Ascending aorta (tissue), 2 donors: Measurements from ENCODE around the gene CEACAM3. TPM values are rescaled to one million over a fixed set of nuclear protein-coding genes. Genes with fewer than 3 reads are reported as not detected.

Source experiments
- DNase-seq, 2 donors: peaks; one replicate each; pipeline ENCODE4 v3.0.0-alpha.2; 2019; ENCODE audit warnings: low spot score in 2 of 2
- H3K27ac ChIP-seq, 2 donors: fragments of 200-600 bp; sonication (generic); one replicate each; pipeline ENCODE4 v1.5.1; 2016 to 2017; ENCODE audit warnings: mild to moderate bottlenecking in 1 of 2
- H3K27me3 ChIP-seq: fragments of 200-600 bp; sonication (generic); one replicate; pipeline ENCODE4 v1.5.1; 2017
- H3K36me3 ChIP-seq, 2 donors: fragments of 200-600 bp; sonication (generic); one replicate each; pipeline ENCODE4 v1.5.1; 2016
- H3K4me1 ChIP-seq, 2 donors: fragments of 200-600 bp; sonication (generic); one replicate each; pipeline ENCODE4 v1.5.1; 2016 to 2017; ENCODE audit warnings: mild to moderate bottlenecking in 1 of 2
- H3K4me3 ChIP-seq, 2 donors: fragments of 200-600 bp; sonication (generic); one replicate each; pipeline ENCODE4 v1.5.1; 2016 to 2017; ENCODE audit warnings: mild to moderate bottlenecking in 1 of 2
- H3K9me3 ChIP-seq, 2 donors: fragments of 200-600 bp; sonication (generic); one replicate each; pipeline ENCODE4 v1.5.1; 2016
- intact Hi-C: fragments of 100-400 bp; cut with DNase I; formaldehyde crosslinking; loops from one replicate; pipeline ENCODE4 v1.15.1; 2023
- total RNA-seq: library from RNA; depleted of rRNA; stranded (reverse); fragments of >200 nt; gene quantifications from one replicate; pipeline ENCODE4 v1.1.0, GENCODE V29; 2016
- TF ChIP-seq, protein P1 (sequence below), 3 experiments: fragments of 200-600 bp in 2 of 3; fragments of 450-650 bp in 1 of 3; sonication (generic) in 2 of 3; IDR thresholded peaks; one replicate each; pipeline ENCODE4 v1.5.1; 2016 to 2019; ENCODE audit warnings: antibody characterized with exemption in 3 of 3, mild to moderate bottlenecking in 1 of 3, moderate library complexity in 1 of 3

CEACAM3 gene
- total RNA-seq, 1 donor from 2014 or later = not detected

DNA sequence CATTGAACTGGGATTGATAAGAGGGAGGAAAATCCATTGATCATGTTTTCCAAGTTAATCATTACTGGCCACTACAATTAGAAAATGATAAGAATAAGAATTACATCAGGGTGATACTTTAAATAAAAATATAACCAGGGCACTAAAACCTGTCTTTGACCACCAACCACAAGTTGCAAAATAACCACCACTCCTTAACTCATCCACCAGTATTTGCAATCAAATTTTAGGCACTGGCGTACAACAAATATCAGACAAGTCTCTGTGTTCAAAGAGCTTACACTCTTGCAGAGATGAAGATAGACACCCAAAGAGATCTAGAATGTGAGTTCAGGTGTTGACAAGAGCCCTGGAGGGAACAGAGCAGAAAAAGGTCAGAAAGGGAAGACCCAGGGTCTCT is 514 bp downstream of the CEACAM3 start:
- Histone ChIP-seq H3K4me1 (no peaks in the 10 kb centered on the region), H3K36me3 (no peaks in the 10 kb centered on the region), H3K27me3 (no peaks in the 10 kb centered on the region), H3K27ac (no peak overlapping the region), H3K9me3 (peaks cover 0 to 5% of the 10 kb centered on the region in 2 donors), H3K4me3 (no peak overlapping the region)
- TF ChIP-seq, protein P1, sequence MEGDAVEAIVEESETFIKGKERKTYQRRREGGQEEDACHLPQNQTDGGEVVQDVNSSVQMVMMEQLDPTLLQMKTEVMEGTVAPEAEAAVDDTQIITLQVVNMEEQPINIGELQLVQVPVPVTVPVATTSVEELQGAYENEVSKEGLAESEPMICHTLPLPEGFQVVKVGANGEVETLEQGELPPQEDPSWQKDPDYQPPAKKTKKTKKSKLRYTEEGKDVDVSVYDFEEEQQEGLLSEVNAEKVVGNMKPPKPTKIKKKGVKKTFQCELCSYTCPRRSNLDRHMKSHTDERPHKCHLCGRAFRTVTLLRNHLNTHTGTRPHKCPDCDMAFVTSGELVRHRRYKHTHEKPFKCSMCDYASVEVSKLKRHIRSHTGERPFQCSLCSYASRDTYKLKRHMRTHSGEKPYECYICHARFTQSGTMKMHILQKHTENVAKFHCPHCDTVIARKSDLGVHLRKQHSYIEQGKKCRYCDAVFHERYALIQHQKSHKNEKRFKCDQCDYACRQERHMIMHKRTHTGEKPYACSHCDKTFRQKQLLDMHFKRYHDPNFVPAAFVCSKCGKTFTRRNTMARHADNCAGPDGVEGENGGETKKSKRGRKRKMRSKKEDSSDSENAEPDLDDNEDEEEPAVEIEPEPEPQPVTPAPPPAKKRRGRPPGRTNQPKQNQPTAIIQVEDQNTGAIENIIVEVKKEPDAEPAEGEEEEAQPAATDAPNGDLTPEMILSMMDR (IDR thresholded peaks at IDR 0.05) = no peak
- DNase-seq = no peak
- intact Hi-C loops = no loop called here

DNA sequence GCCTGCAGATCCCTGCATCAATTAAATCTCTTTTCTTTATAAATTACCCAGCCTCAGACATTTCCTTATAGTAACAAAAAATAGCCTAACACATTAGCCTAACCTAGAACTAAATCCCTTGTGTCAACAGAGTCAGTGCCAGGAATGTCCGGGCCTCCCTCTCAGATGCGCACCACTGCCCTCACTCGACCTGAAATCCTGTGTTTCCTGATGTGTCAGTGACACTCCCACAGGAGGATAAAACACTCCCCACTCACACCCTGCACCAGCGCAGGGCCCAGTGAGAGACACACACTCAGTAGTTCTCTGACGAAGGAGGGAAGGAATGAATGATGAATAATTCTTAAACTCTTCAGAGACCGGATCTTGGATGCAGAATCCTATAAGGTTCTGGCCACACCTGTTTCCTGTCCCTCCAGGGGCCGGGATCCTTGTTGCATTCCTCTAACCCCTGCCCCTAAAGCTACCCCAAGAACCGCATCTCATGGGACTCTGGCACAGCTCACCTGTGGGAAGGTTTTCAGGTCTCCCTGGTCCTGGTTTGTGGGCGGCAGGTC is 3.1 kb downstream of the CEACAM3 start:
- Histone ChIP-seq H3K27ac (no peak overlapping the region), H3K4me3 (no peak overlapping the region), H3K36me3 (no peaks in the 10 kb centered on the region), H3K27me3 (no peaks in the 10 kb centered on the region), H3K9me3 (peaks cover 0 to 5% of the 10 kb centered on the region in 2 donors), H3K4me1 (no peaks in the 10 kb centered on the region)
- TF ChIP-seq, protein P1 (IDR thresholded peaks at IDR 0.05) = no peak
- intact Hi-C loops = no loop called here
- DNase-seq = peak in 1 of 2 donors; percentile 34

GRCh38 chr19:41801031-41801430 is 4.6 kb downstream of the CEACAM3 start:
- TF ChIP-seq, protein P1 (IDR thresholded peaks at IDR 0.05) = no peak
- peak in 1 of 2 donors; percentile 19 for DNase-seq
- Histone ChIP-seq H3K4me1 (no peaks in the 10 kb centered on the region), H3K9me3 (peaks cover 0 to 5% of the 10 kb centered on the region in 2 donors), H3K27ac (no peak overlapping the region), H3K36me3 (no peaks in the 10 kb centered on the region), H3K4me3 (no peak overlapping the region), H3K27me3 (no peaks in the 10 kb centered on the region)
- intact Hi-C loops = no loop called here

GRCh38 chr19:41801792-41802211 is 5.4 kb downstream of the CEACAM3 start:
- no peak overlapping the region for H3K4me3 ChIP-seq
- DNase-seq = peak in 1 of 2 donors; percentile 35
- H3K36me3 ChIP-seq = no peaks in the 10 kb centered on the region
- intact Hi-C loops = no loop called here
- no peaks in the 10 kb centered on the region for H3K4me1 ChIP-seq
- TF ChIP-seq, protein P1 (IDR thresholded peaks at IDR 0.05) = no peak
- H3K27me3 ChIP-seq = no peaks in the 10 kb centered on the region
- no peak overlapping the region for H3K27ac ChIP-seq
- H3K9me3 ChIP-seq = peaks cover 0 to 5% of the 10 kb centered on the region in 2 donors

DNA sequence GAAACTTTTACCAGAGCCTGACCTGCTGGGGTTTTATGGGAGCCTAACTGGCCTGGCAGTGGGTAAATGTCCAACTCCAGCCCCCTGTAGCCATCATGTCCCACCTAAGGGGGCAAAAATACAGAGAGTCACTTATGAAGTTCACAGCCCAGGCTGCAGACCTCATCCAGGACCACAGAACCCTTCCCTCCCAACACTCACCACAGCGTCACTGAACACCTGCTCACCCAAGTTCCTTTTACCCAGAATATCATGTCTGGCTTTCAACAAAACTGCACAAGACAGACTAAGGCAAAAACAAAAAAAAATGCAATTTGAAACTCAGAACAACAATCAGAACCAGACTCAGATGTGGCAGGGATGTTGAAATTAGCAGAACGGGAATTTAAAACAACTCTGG is 6.4 kb downstream of the CEACAM3 start:
- Histone ChIP-seq H3K9me3 (peaks cover 0 to 5% of the 10 kb centered on the region in 2 donors), H3K36me3 (no peaks in the 10 kb centered on the region), H3K27ac (no peak overlapping the region), H3K4me3 (no peak overlapping the region), H3K27me3 (no peaks in the 10 kb centered on the region), H3K4me1 (no peaks in the 10 kb centered on the region)
- TF ChIP-seq, protein P1 (IDR thresholded peaks at IDR 0.05) = no peak
- DNase-seq = peak in 1 of 2 donors; percentile 15
- intact Hi-C loops = no loop called here

GRCh38 chr19:41804336-41804735 is 7.9 kb downstream of the CEACAM3 start:
- intact Hi-C loops = no loop called here
- H3K27ac ChIP-seq = no peak overlapping the region
- no peaks in the 10 kb centered on the region for H3K36me3 ChIP-seq
- H3K4me1 ChIP-seq = no peaks in the 10 kb centered on the region
- no peak overlapping the region for H3K4me3 ChIP-seq
- H3K9me3 ChIP-seq = peaks cover 0 to 5% of the 10 kb centered on the region in 2 donors
- DNase-seq = no peak
- no peaks in the 10 kb centered on the region for H3K27me3 ChIP-seq
- TF ChIP-seq, protein P1 (IDR thresholded peaks at IDR 0.05) = no peak
